Neural cell (in vitro differentiated cells): ENCODE results near the gene PRXL2B. TPM values are rescaled to one million over a fixed set of nuclear protein-coding genes. Genes with fewer than 3 reads are reported as not detected.

Experiments
- H2AFZ ChIP-seq: fragments of 200-600, 300-800 bp; sonication (generic), shearing (Covaris generic); 2 replicates; pipeline ENCODE4 v1.6.0; 2014; ENCODE audit warnings: low read depth, mild to moderate bottlenecking, antibody characterized with exemption, low read length, moderate library complexity
- H3F3A ChIP-seq: fragments of 200-600 bp; shearing (Covaris generic); 2 replicates; pipeline ENCODE4 v1.6.1; 2016; ENCODE audit warnings: mild to moderate bottlenecking, moderate library complexity, mixed read lengths, antibody characterized with exemption, low read length; ENCODE audit not compliant: insufficient read depth, poor library complexity, severe bottlenecking
- H3K27ac ChIP-seq: fragments of 200-600, 300-800 bp; sonication (generic), shearing (Covaris generic); 2 replicates; pipeline ENCODE4 v1.5.1; 2014; ENCODE audit warnings: mild to moderate bottlenecking, low read length, moderate library complexity
- H3K27me3 ChIP-seq: fragments of 300-800, 200-600 bp; sonication (generic), shearing (Covaris generic); 2 replicates; pipeline ENCODE4 v1.6.0; 2014; ENCODE audit warnings: mild to moderate bottlenecking, low read depth, low read length, moderate library complexity; ENCODE audit not compliant: insufficient read depth
- H3K36me3 ChIP-seq: fragments of 300-800, 200-600 bp; sonication (generic), shearing (Covaris generic); 2 replicates; pipeline ENCODE4 v1.5.1; 2014; ENCODE audit warnings: mild to moderate bottlenecking, antibody characterized with exemption, low read length, moderate library complexity; ENCODE audit not compliant: insufficient read depth
- H3K4me2 ChIP-seq: fragments of 300-800, 200-600 bp; sonication (generic), shearing (Covaris generic); 2 replicates; pipeline ENCODE4 v1.6.0; 2014; ENCODE audit warnings: mild to moderate bottlenecking, low read length
- H3K4me3 ChIP-seq: fragments of 300-800, 200-600 bp; sonication (generic), shearing (Covaris generic); 2 replicates; pipeline ENCODE4 v1.5.1; 2014; ENCODE audit warnings: mild to moderate bottlenecking, low read length, moderate library complexity
- H3K79me2 ChIP-seq: fragments of 200-600 bp; shearing (Covaris generic); replicated peaks from 2 replicates; pipeline ENCODE4 v1.6.0; 2014; ENCODE audit warnings: mild to moderate bottlenecking, low read length, moderate library complexity; ENCODE audit not compliant: insufficient read depth
- H3K9ac ChIP-seq: fragments of 300-800, 200-600 bp; sonication (generic), shearing (Covaris generic); 2 replicates; pipeline ENCODE4 v1.6.1; 2016; ENCODE audit warnings: mild to moderate bottlenecking, low read length, mixed read lengths
- H3K9me2 ChIP-seq: fragments of 200-600 bp; shearing (Covaris generic); 2 replicates; pipeline ENCODE4 v1.6.1; 2016; ENCODE audit warnings: mild to moderate bottlenecking, low read length, mixed read lengths; ENCODE audit not compliant: insufficient read depth
- H3K9me3 ChIP-seq: fragments of 200-600, 300-800 bp; sonication (generic), shearing (Covaris generic); 2 replicates; pipeline ENCODE4 v1.6.1; 2016; ENCODE audit warnings: mild to moderate bottlenecking, mixed run types, low read length, moderate library complexity, mixed read lengths
- H4K20me1 ChIP-seq: fragments of 200-600 bp; shearing (Covaris generic); 2 replicates; pipeline ENCODE4 v1.6.1; 2016; ENCODE audit warnings: mild to moderate bottlenecking, mixed run types; ENCODE audit not compliant: insufficient read depth
- POLR2AphosphoS5 ChIP-seq: IDR thresholded peaks from 2 replicates; pipeline ENCODE4 v1.6.1; 2012
- polyA plus RNA-seq: library from polyadenylated mRNA; depleted of rRNA; stranded (reverse); fragments of >200 nt; gene quantifications from 2 replicates; pipeline ENCODE4 v1.2.3, GENCODE V29; 2014

Gene PRXL2B
- polyA plus RNA-seq, 1 donor from 2014 or later: 29.0 TPM

DNA sequence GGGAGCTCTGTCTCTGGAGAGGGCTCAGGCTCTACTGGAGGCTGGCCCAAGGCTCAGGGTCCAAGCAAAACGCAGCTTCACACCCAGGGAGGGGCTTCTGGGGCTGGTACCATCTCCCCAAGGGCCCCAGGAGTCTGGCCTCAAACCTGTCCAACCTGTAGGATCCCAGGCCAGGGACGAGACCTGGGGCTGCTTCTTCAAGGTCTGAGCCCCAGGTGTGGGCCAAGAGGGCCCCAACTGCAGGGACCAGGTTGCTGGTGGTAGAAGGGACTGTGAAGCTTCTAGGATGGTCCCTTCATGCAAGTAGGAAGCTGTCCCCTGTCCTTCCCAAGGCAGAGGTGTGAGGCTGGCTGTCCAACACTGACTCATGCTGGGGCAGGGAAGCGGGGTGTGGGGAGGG is 54.0 kb downstream of the PRXL2B start:
- H3K36me3 ChIP-seq: no peaks in the 10 kb centered on the region
- TF ChIP-seq POLR2AphosphoS5: no peak
- no peaks in the 10 kb centered on the region for H3K9me3 ChIP-seq

More for the DNA sequence above, 54.0 kb downstream of the PRXL2B start:
- Histone ChIP-seq H2AFZ (no peak overlapping the region), H3K9ac (no peak overlapping the region), H3K4me3 (no peak overlapping the region), H3K27me3 (no peaks in the 10 kb centered on the region), H3K79me2 (peaks cover 9% of the 10 kb centered on the region), H3K4me2 (no peak overlapping the region), H3K27ac (no peak overlapping the region), H3F3A (no peaks in the 10 kb centered on the region), H4K20me1 (no peaks in the 10 kb centered on the region), H3K9me2 (no peaks in the 10 kb centered on the region)

Other genes with a start within 250 kb of the PRXL2B start
- 8.2 and 10.9 TPM in 2 replicates for gene MORN1, start 195.2 kb upstream of the PRXL2B start, polyA plus RNA-seq
- gene RER1, start 194.9 kb upstream of the PRXL2B start, polyA plus RNA-seq: 58.5 and 58.7 TPM in 2 replicates
- gene PEX10, start 174.2 kb upstream of the PRXL2B start, polyA plus RNA-seq: 29.4 and 30.1 TPM in 2 replicates
- gene PLCH2, start 110.5 kb upstream of the PRXL2B start, polyA plus RNA-seq: 5.7 and 6.6 TPM in 2 replicates
- gene PANK4, start 60.2 kb upstream of the PRXL2B start, polyA plus RNA-seq: 37.9 and 43.4 TPM in 2 replicates
- gene HES5, start 56.5 kb upstream of the PRXL2B start, polyA plus RNA-seq: 0.81 TPM in 1 of 2 replicates, not detected in the other
- gene TNFRSF14, start 30.4 kb upstream of the PRXL2B start, polyA plus RNA-seq: 1.1 TPM in 2 replicates
- gene MMEL1, start 46.2 kb downstream of the PRXL2B start, polyA plus RNA-seq: 5.2 TPM in 1 of 2 replicates, not detected in the other
- gene TTC34, start 214.9 kb downstream of the PRXL2B start, polyA plus RNA-seq: 0.05 TPM in 1 of 2 replicates, not detected in the other